Body of pancreas (tissue), 4 donors: ENCODE data around the gene NKD1. TPM values are rescaled to one million over a fixed set of nuclear protein-coding genes. Genes with fewer than 3 reads are reported as not detected.

Source experiments
- ATAC-seq: fragments of 150-250 bp; one replicate; pipeline ENCODE4 v1.9.1; 2016
- DNase-seq, 4 donors: peaks; one replicate each; pipeline ENCODE4 v3.0.0-alpha.2; 2019
- H3K27ac ChIP-seq, 4 donors: fragments of 200-600 bp; sonication (generic); 1 replicate in 3 of 4; 2 replicates in 1 of 4; pipeline versions ENCODE4 v1.5.1 to v1.6.1; 2016 to 2019; ENCODE audit warnings: mild to moderate bottlenecking in 1 of 4, mixed read lengths in 1 of 4, moderate library complexity in 1 of 4
- H3K27me3 ChIP-seq, 2 donors: fragments of 200-600 bp; sonication (generic); one replicate each; pipeline ENCODE4 v1.6.0; 2016; ENCODE audit warnings: mild to moderate bottlenecking in 1 of 2
- H3K36me3 ChIP-seq, 2 donors: fragments of 200-600 bp; sonication (generic); replicated peaks in 1 of 2; 2 replicates each; pipeline ENCODE4 v1.5.1; 2016; ENCODE audit warnings: low read depth in 2 of 2; ENCODE audit not compliant: insufficient read depth in 1 of 2
- H3K4me1 ChIP-seq: fragments of 200-600 bp; sonication (generic); one replicate; pipeline ENCODE4 v1.6.0; 2016
- H3K4me3 ChIP-seq, 2 donors: fragments of 200-600 bp; sonication (generic); 1 replicate in 1 of 2; 2 replicates in 1 of 2; pipeline ENCODE4 v1.5.1; 2016 to 2019
- H3K9me3 ChIP-seq, 3 donors: fragments of 200-600 bp; sonication (generic); 1 replicate in 2 of 3; 2 replicates in 1 of 3; pipeline ENCODE4 v1.5.1; 2016
- CTCF ChIP-seq, 7 experiments: fragments of 450-650 bp in 4 of 7; fragments of 200-600 bp in 3 of 7; sonication (generic) in 3 of 7; IDR thresholded peaks; one replicate each; pipeline ENCODE4 v1.5.1; 2016 to 2019; ENCODE audit warnings: antibody characterized with exemption in 7 of 7
- POLR2A ChIP-seq, 3 donors: fragments of 450-650 bp; IDR thresholded peaks; one replicate each; pipeline ENCODE4 v1.6.1; 2016; ENCODE audit warnings: antibody characterized with exemption in 3 of 3, mild to moderate bottlenecking in 2 of 3
- WGBS, 2 donors: methylation state at CpG; one replicate each; pipeline ENCODE4 v1.1.5; 2017; 5-methylcytosine and 5-hydroxymethylcytosine counted together
- intact Hi-C: fragments of 100-400 bp; cut with DNase I; formaldehyde crosslinking; loops from one replicate; pipeline ENCODE4 v1.15.1; 2023
- total RNA-seq, 2 donors: library from RNA; depleted of rRNA; stranded (reverse); fragments of >200 nt; gene quantifications; one replicate each; pipeline ENCODE4 v1.1.0, GENCODE V29; 2016

Gene NKD1
- total RNA-seq, 2 donors from 2014 or later = 2.0 to 4.9 TPM

GRCh38 chr16:50595859-50596258, 47.7 kb downstream of the NKD1 start:
- H3K4me3 ChIP-seq = no peak overlapping the region
- H3K9me3 ChIP-seq = no peaks in the 10 kb centered on the region
- TF ChIP-seq POLR2A (IDR thresholded peaks at IDR 0.05) (no peak), CTCF (IDR thresholded peaks at IDR 0.05) (no peak)
- intact Hi-C loops = loop anchor here (5.0 kb wide), 1 partner anchor 41 kb away; no protein-coding TSS in a partner anchor
- no peak overlapping the region for H3K27ac ChIP-seq
- H3K36me3 ChIP-seq = no peaks in the 10 kb centered on the region
- no peak for DNase-seq
- ATAC-seq = no peak
- no peaks in the 10 kb centered on the region for H3K27me3 ChIP-seq
- H3K4me1 ChIP-seq = peaks cover 31% of the 10 kb centered on the region
- WGBS, 2 donors = 85 to 100% methylated on average over 2 of the region's 2 CpGs

GRCh38 chr16:50596762-50597450, 48.7 kb downstream of the NKD1 start:
- TF ChIP-seq POLR2A (IDR thresholded peaks at IDR 0.05) (no peak), CTCF (IDR thresholded peaks at IDR 0.05) (no peak)
- Histone ChIP-seq H3K27me3 (no peaks in the 10 kb centered on the region), H3K36me3 (no peaks in the 10 kb centered on the region), H3K27ac (no peak overlapping the region), H3K4me1 (peaks cover 21% of the 10 kb centered on the region), H3K4me3 (no peak overlapping the region), H3K9me3 (no peaks in the 10 kb centered on the region)
- no peak for DNase-seq
- WGBS, 2 donors = 89 to 91% methylated on average over 13 of the region's 13 CpGs
- ATAC-seq = no peak
- intact Hi-C loops = loop anchor here (5.0 kb wide), 1 partner anchor 40 kb away; no protein-coding TSS in a partner anchor

- WGBS, 2 donors = 90 to 97% methylated on average over 16 to 17 of the region's 17 CpGs
- DNase-seq (no peak), ATAC-seq (no peak)
- TF ChIP-seq POLR2A (IDR thresholded peaks at IDR 0.05) = no peak
- no peak overlapping the region for H3K27ac ChIP-seq
- H3K36me3 ChIP-seq = no peaks in the 10 kb centered on the region
- H3K9me3 ChIP-seq = no peaks in the 10 kb centered on the region
- intact Hi-C loops = loop anchor here (5.0 kb wide), 1 partner anchor 40 kb away; no protein-coding TSS in a partner anchor
- no peak overlapping the region for H3K4me3 ChIP-seq
- no peaks in the 10 kb centered on the region for H3K27me3 ChIP-seq
- H3K4me1 ChIP-seq = peaks cover 14% of the 10 kb centered on the region
These were observed 49.5 kb downstream of the NKD1 start for GRCh38 chr16:50597563-50598255.

- peak; percentile 59 to 78 (median 64) for DNase-seq
- no peaks in the 10 kb centered on the region for H3K9me3 ChIP-seq
- H3K27me3 ChIP-seq = no peaks in the 10 kb centered on the region
- WGBS, 2 donors = 48 to 69% methylated on average over 6 to 15 of the region's 15 CpGs
- ATAC-seq = peak; percentile 58
- no peak overlapping the region for H3K27ac ChIP-seq
- intact Hi-C loops = loop anchor here (5.0 kb wide), 1 partner anchor 39 kb away; no protein-coding TSS in a partner anchor
- H3K4me3 ChIP-seq = no peak overlapping the region
- no peak for TF ChIP-seq POLR2A (IDR thresholded peaks at IDR 0.05)
- no peak for TF ChIP-seq CTCF (IDR thresholded peaks at IDR 0.05)
- H3K4me1 ChIP-seq = peaks cover 8% of the 10 kb centered on the region
- no peaks in the 10 kb centered on the region for H3K36me3 ChIP-seq
These were observed 50.2 kb downstream of the NKD1 start for GRCh38 chr16:50598256-50598894.

- H3K36me3 ChIP-seq = no peaks in the 10 kb centered on the region
- DNase-seq (no peak), ATAC-seq (no peak)
- WGBS, 2 donors = 84 to 86% methylated on average over 8 of the region's 8 CpGs
- H3K4me1 ChIP-seq = peaks cover 6% of the 10 kb centered on the region
- H3K27ac ChIP-seq = no peak overlapping the region
- no peaks in the 10 kb centered on the region for H3K27me3 ChIP-seq
- intact Hi-C loops = loop anchor here (5.0 kb wide), 1 partner anchor 38 kb away; no protein-coding TSS in a partner anchor
- no peaks in the 10 kb centered on the region for H3K9me3 ChIP-seq
- H3K4me3 ChIP-seq = no peak overlapping the region
- TF ChIP-seq CTCF (IDR thresholded peaks at IDR 0.05) (no peak), POLR2A (IDR thresholded peaks at IDR 0.05) (no peak)
These were observed 50.8 kb downstream of the NKD1 start for GRCh38 chr16:50598936-50599361.
